Spinal cord (tissue), 10 donors: Measurements from ENCODE around the gene LGALS7. TPM values are rescaled to one million over a fixed set of nuclear protein-coding genes. Genes with fewer than 3 reads are reported as not detected.
A peak's percentile ranks its signal among the peaks of the same experiment; 100 is the strongest.

Source experiments
- DNase-seq, 6 donors: peaks; one replicate each; pipeline versions ENCODE4 v3.0.0 to v3.0.0-alpha.2; 2013 to 2015; ENCODE audit warnings: low spot score in 6 of 6, low read depth in 4 of 6
- H3K27ac ChIP-seq: one replicate; pipeline ENCODE4 v1.5.1; 2013; ENCODE audit warnings: low read depth, low read length, control low read depth
- H3K27me3 ChIP-seq: one replicate; pipeline ENCODE4 v1.6.1; 2013; ENCODE audit warnings: low read length; ENCODE audit not compliant: control insufficient read depth, insufficient read depth
- H3K36me3 ChIP-seq: one replicate; pipeline ENCODE4 v1.6.1; 2013; ENCODE audit warnings: low read length; ENCODE audit not compliant: control insufficient read depth, insufficient read depth
- H3K4me1 ChIP-seq: one replicate; pipeline ENCODE4 v1.6.1; 2013; ENCODE audit warnings: low read length; ENCODE audit not compliant: control insufficient read depth, insufficient read depth
- H3K4me3 ChIP-seq: one replicate; pipeline ENCODE4 v1.5.1; 2013; ENCODE audit warnings: low read depth, low read length, control low read depth
- H3K9me3 ChIP-seq: one replicate; pipeline ENCODE4 v1.6.1; 2013; ENCODE audit warnings: low read length; ENCODE audit not compliant: control insufficient read depth, insufficient read depth
- WGBS: methylation state at CpG from one replicate; pipeline ENCODE4 v1.1.5; 2013; ENCODE audit warnings: missing lambda C conversion rate; ENCODE audit not compliant: insufficient coverage; 5-methylcytosine and 5-hydroxymethylcytosine counted together
- polyA plus RNA-seq, 2 donors: library from polyadenylated mRNA; unstranded; fragments of 120-200 nt; gene quantifications; one replicate each; pipeline ENCODE4 v1.2.1, GENCODE V29; 2013; ENCODE audit not compliant: insufficient read length in 2 of 2
- total RNA-seq, 2 donors: library from RNA; depleted of rRNA in 1 of 2; stranded (reverse); fragments of 120-200 nt in 1 of 2; fragments of >200 nt in 1 of 2; gene quantifications; one replicate each; pipeline versions ENCODE4 v1.2.3 to v1.2.4, GENCODE V29; 2013 to 2014
- donor health status: healthy.

LGALS7 gene
- total and polyA plus RNA-seq, 4 donors: 0.72 to 1.4 TPM; not detected in 2

DNA sequence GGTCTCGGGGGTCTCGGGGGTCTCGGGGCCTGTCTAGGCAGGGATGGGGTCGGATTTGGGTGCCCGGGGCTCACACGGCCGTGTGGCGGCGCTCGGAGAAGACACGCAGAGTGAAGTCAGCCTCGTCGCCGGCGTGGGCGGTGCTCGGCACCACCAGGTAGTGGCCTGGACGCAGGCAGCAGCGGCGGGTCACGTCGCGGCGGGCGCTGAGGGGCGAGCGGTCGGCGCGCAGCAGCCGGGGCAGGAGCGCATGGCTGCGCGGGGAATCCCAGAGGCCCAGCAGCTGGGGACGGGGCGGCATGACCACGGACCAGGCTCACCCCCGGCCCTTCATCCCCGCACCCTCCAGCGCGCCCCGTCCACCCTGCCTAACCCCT lies 37.3 kb downstream of the LGALS7 start:
- DNase-seq: peak in 2 of 6 donors; percentile 22 to 33
- Histone ChIP-seq H3K4me3 (no peak overlapping the region), H3K36me3 (peaks cover 15% of the 10 kb centered on the region), H3K9me3 (no peaks in the 10 kb centered on the region), H3K27ac (no peak overlapping the region), H3K4me1 (peaks cover 18% of the 10 kb centered on the region), H3K27me3 (peaks cover 15% of the 10 kb centered on the region)
- under 1% methylated on average over 38 of the region's 42 CpGs for WGBS

DNA sequence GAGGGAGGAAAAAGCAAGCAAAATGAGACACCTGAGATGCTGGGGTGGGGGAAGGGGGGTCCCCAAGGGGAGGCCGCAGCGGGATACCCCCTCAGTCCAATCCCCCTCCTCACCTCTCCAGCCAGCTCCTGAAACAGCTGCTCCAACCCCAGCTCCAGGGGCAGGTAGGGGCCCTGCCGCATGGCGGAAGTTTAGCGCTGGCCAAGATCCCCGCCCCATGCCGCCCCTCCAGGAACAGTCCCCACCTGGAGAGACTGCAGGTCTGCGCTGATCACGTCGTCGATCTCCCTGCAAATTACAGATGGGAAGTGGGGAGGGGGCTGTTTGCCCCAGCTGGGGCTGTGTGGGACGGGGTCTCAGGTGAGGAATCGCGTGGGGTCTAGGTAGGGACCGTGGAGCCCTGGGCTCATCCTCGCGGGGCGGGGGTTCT lies 38.0 kb downstream of the LGALS7 start:
- 20% methylated on average over 1 of the region's 18 CpGs for WGBS
- no peaks in the 10 kb centered on the region for H3K9me3 ChIP-seq
- H3K4me1 ChIP-seq: peaks cover 18% of the 10 kb centered on the region
- H3K36me3 ChIP-seq: peaks cover 22% of the 10 kb centered on the region
- peak in 1 of 6 donors; percentile 3 for DNase-seq
- H3K27me3 ChIP-seq: peaks cover 15% of the 10 kb centered on the region
- H3K4me3 ChIP-seq: no peak overlapping the region
- H3K27ac ChIP-seq: no peak overlapping the region

DNA sequence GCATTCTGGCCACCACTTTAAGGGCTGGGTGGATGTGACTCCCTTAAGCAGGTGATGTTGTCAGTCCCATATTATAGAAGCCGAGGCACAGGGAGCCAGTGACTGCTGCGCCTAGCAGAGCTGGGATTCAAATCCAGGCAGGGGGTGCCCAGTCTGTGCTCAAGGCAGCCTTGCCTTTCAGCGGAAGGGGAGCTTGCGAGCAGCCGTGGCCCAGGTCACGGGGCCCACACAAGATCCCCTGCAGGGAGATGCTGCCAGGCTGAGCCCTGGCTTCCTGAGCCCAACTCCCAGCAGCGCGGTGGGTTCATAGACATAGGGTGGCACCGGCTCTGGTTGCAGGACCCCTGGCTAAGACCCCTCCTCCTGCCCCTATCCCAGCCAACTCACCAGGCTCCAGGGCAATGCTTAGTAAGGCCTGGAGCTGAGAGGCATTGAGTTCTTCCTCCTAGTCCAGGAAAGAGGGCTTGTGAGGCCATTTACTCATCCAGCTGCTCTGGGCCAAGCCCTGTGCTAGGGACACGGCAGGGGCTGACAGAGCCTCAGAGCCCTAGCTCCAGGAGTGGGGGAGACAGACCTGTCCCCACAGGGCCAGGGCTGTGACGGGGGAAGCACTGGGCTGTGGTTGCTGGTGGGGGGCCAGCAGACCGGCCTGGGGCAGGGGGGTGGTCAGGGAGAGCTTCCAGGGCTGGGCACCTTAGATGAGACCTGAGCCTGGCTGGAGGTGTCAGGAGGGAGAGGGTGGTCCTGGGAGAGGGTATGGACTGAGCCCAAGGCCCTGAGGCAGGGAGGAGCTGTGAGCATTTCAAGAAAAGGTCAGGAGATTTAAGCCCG lies 38.7 kb downstream of the LGALS7 start:
- H3K9me3 ChIP-seq: no peaks in the 10 kb centered on the region
- peaks cover 15% of the 10 kb centered on the region for H3K27me3 ChIP-seq
- 58% methylated on average over 12 of the region's 13 CpGs for WGBS
- H3K36me3 ChIP-seq: peaks cover 28% of the 10 kb centered on the region
- DNase-seq: peak in 1 of 6 donors; percentile 9
- H3K4me1 ChIP-seq: peaks cover 20% of the 10 kb centered on the region
- H3K27ac ChIP-seq: no peak overlapping the region
- H3K4me3 ChIP-seq: no peak overlapping the region

DNA sequence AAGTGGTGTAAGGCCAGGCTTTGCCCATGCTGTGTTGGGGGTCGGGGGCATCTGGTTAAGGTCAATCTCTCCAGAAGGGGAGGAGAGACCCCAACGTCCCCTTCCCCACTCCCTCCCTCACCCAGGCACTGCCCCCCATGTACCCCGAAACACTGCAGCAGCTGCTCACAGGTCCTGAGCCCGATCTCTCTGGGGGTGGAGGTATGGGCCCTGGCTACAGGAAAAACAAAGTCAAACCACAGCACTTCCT lies 39.2 kb downstream of the LGALS7 start:
- DNase-seq: no peak
- peaks cover 15% of the 10 kb centered on the region for H3K27me3 ChIP-seq
- no peak overlapping the region for H3K27ac ChIP-seq
- H3K4me3 ChIP-seq: no peak overlapping the region
- no CpG with 5 or more reads among the region's 4 CpGs for WGBS
- H3K36me3 ChIP-seq: peaks cover 32% of the 10 kb centered on the region
- no peaks in the 10 kb centered on the region for H3K9me3 ChIP-seq
- H3K4me1 ChIP-seq: peaks cover 20% of the 10 kb centered on the region

- Histone ChIP-seq H3K4me1 (peaks cover 20% of the 10 kb centered on the region), H3K36me3 (peaks cover 37% of the 10 kb centered on the region), H3K27ac (no peak overlapping the region), H3K4me3 (no peak overlapping the region), H3K9me3 (no peaks in the 10 kb centered on the region), H3K27me3 (peaks cover 15% of the 10 kb centered on the region)
- 77% methylated on average over 3 of the region's 6 CpGs for WGBS
- DNase-seq: no peak
These were observed 39.7 kb downstream of the LGALS7 start for GRCh38 chr19:38733493-38734175.

DNA sequence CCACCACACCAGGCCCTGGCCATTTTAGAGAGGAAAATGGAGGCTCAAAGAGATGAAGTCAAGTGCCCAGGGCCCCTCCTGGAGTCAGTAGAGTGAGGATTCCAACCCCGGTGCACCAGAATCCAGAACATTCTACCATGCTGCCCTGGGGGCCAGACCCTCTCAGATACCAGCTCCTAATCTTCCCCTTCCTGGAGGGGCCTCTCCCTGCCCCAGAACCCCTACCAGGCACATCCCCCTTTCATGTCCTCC lies 40.1 kb downstream of the LGALS7 start:
- peaks cover 20% of the 10 kb centered on the region for H3K4me1 ChIP-seq
- 100% methylated on average over 1 of the region's 1 CpG for WGBS
- no peak overlapping the region for H3K4me3 ChIP-seq
- DNase-seq: no peak
- H3K27ac ChIP-seq: no peak overlapping the region
- peaks cover 15% of the 10 kb centered on the region for H3K27me3 ChIP-seq
- H3K36me3 ChIP-seq: peaks cover 41% of the 10 kb centered on the region
- no peaks in the 10 kb centered on the region for H3K9me3 ChIP-seq

DNA sequence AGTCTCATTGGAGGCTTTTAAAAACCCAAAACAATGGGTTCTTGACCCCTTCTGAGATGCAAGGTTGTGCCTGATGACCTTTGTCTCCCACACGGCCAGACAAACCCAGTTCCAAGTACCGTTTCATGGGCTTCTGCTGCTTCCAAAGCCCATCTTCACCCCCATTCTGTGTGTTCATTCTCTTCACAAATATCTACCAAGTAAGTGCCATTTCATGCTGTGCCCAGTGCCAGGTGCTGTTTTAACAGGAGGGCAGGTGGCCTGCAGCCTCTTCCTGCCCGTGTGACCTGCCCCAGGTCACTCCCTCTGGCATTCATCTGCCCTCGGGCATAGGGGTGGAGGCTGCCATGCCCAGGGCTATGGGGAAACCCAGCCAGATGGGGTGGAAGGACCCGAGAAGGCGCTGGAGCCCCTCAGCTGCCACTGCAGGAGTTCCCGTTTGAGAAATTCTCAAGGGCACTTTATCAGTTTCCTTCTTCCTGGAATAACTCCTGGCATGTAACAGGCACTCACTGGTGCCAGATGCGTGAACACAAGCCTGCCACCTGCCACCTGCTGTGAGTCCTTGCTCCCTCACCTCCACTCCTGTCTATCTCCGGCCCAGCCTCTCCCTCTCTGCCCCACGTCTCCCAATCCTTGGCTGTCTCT lies 41.5 kb downstream of the LGALS7 start:
- peaks cover 25% of the 10 kb centered on the region for H3K4me1 ChIP-seq
- no peak overlapping the region for H3K27ac ChIP-seq

DNA sequence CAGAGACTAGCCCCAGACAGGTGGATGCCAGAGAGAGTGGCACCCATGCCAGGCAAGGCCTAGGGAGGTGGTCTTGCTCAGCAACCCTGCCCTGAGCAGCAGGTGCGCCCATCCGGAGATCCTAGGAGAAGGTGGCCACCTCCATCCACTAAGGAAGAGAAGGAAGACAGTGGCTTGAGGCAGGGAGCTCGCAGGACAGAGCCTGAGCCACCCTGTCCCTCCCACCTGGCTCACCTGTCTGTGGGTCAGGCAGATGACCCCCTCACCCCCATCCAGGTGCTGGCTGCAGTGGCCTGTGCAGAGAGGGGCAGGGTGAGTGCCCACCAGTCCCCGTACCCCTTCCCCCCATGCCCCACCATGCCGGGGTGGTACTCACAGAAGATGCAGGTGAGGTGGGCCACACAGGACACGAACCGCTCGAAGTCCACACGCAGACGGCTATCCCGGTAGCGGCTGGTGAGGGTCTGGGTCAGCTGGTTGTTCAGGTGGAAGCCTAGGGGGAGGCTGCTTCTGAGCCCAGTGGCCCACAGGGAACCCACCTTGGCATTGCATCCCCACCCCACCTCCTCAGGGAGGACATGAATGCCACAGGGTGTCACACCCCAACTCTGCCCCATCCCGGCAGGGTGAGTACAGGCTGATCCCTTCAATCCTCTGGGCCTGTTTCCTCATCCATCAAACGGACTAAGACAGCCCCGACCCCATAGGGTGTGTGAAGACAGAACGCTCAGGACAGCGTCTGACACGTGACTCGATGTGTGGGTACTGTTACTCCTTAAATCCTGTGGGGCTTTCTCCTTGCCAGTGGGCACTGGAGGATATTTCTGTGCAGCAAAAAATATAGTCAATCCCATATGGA lies 42.4 kb downstream of the LGALS7 start:
- Histone ChIP-seq H3K9me3 (no peaks in the 10 kb centered on the region), H3K4me3 (no peak overlapping the region), H3K4me1 (peaks cover 18% of the 10 kb centered on the region), H3K27ac (no peak overlapping the region), H3K27me3 (peaks cover 4% of the 10 kb centered on the region), H3K36me3 (peaks cover 63% of the 10 kb centered on the region)
- no peak for DNase-seq
- 88% methylated on average over 9 of the region's 19 CpGs for WGBS

More for the DNA sequence above, 41.5 kb downstream of the LGALS7 start:
- no peaks in the 10 kb centered on the region for H3K9me3 ChIP-seq
- H3K27me3 ChIP-seq: peaks cover 9% of the 10 kb centered on the region
- no peak overlapping the region for H3K4me3 ChIP-seq
- WGBS: 71% methylated on average over 10 of the region's 10 CpGs
- DNase-seq: no peak
- H3K36me3 ChIP-seq: peaks cover 55% of the 10 kb centered on the region

DNA sequence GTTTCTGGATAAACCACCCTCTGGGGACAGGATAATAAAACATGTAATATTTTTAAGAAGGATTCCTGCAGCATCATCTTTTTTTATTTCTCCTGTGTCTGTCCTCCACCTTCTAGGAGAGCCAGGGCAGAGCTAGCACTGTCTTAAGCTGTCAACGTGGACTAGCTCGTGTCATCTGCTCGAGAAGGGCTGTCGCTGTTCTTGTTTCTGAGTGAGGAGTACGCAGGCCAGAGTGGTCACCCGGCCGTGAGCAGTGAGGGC lies 42.9 kb downstream of the LGALS7 start:
- DNase-seq: no peak
- Histone ChIP-seq H3K4me1 (peaks cover 18% of the 10 kb centered on the region), H3K9me3 (no peaks in the 10 kb centered on the region), H3K36me3 (peaks cover 69% of the 10 kb centered on the region), H3K27ac (no peak overlapping the region), H3K27me3 (peaks cover 4% of the 10 kb centered on the region), H3K4me3 (no peak overlapping the region)
- WGBS: 83% methylated on average over 7 of the region's 7 CpGs
